Inflammatory macrophage treated with lipopolysaccharide for 1 hour (primary cell): ENCODE measurements around the gene ZBTB46.

Experiments
- DNase-seq, 2 donors: peaks; one replicate each; pipeline ENCODE4 v3.0.0-alpha.2; 2020 to 2022

Gene ZBTB46

GRCh38 chr20:63702036-63702665 lies 128.9 kb downstream of the ZBTB46 start:
- DNase-seq: no peak

- no peak for DNase-seq
Observed at GRCh38 chr20:63701329-63702035, 129.6 kb downstream of the ZBTB46 start.

- no peak for DNase-seq
Observed at GRCh38 chr20:63701051-63701328, 130.1 kb downstream of the ZBTB46 start.

GRCh38 chr20:63700199-63701050 lies 130.6 kb downstream of the ZBTB46 start:
- no peak for DNase-seq

GRCh38 chr20:63699466-63700198 lies 131.4 kb downstream of the ZBTB46 start:
- DNase-seq: no peak

GRCh38 chr20:63698739-63699465 lies 132.2 kb downstream of the ZBTB46 start:
- peak; percentile 18 to 42 for DNase-seq

- no peak for DNase-seq
Observed at GRCh38 chr20:63697868-63698545, 133.1 kb downstream of the ZBTB46 start.

GRCh38 chr20:63697357-63697867 lies 133.7 kb downstream of the ZBTB46 start:
- no peak for DNase-seq

GRCh38 chr20:63696628-63697356 lies 134.3 kb downstream of the ZBTB46 start, which contains the start of gene TNFRSF6B:
Gene TNFRSF6B (plus strand): TSS chr20:63696652. CDS start chr20:63696768, 116 bp downstream.
- DNase-seq: no peak

GRCh38 chr20:63696306-63696627 lies 134.8 kb downstream of the ZBTB46 start:
- peak in 1 of 2 donors; percentile 16 for DNase-seq

- DNase-seq: no peak
Observed at GRCh38 chr20:63695424-63696305, 135.4 kb downstream of the ZBTB46 start.

- no peak for DNase-seq
Observed at GRCh38 chr20:63694584-63695423, 136.3 kb downstream of the ZBTB46 start.

- DNase-seq: no peak
Observed at GRCh38 chr20:63693733-63694583, 137.1 kb downstream of the ZBTB46 start.
